Cardiac muscle cell (in vitro differentiated cells and primary cell): ENCODE measurements around the gene POLR3B. TPM values are rescaled to one million over a fixed set of nuclear protein-coding genes. Genes with fewer than 3 reads are reported as not detected.
A peak's percentile ranks its signal among the peaks of the same experiment; 100 is the strongest.

Source experiments
- DNase-seq, 2 donors: peaks; one replicate each; pipeline versions ENCODE4 v3.0.0 to v3.0.0-alpha.2; 2010 to 2017; ENCODE audit warnings: low read depth in 1 of 2, low spot score in 1 of 2
- H3K27ac ChIP-seq: fragments of 200-600 bp; sonication (generic); 2 replicates; pipeline ENCODE4 v1.5.1; 2016
- H3K27me3 ChIP-seq: fragments of 200-600 bp; sonication (generic); 2 replicates; pipeline ENCODE4 v1.6.0; 2016; ENCODE audit warnings: control low read depth
- H3K36me3 ChIP-seq: fragments of 200-600 bp; sonication (generic); 2 replicates; pipeline ENCODE4 v1.5.1; 2016; ENCODE audit warnings: control low read depth
- H3K4me1 ChIP-seq: fragments of 200-600 bp; sonication (generic); 2 replicates; pipeline ENCODE4 v1.8.1; 2017; ENCODE audit warnings: low read depth, mild to moderate bottlenecking, mixed run types
- H3K4me3 ChIP-seq: fragments of 200-600 bp; sonication (generic); 2 replicates; pipeline ENCODE4 v1.5.1; 2016; ENCODE audit warnings: mild to moderate bottlenecking
- H3K9me3 ChIP-seq: fragments of 200-600 bp; sonication (generic); 2 replicates; pipeline ENCODE4 v1.5.1; 2017; ENCODE audit warnings: low read depth, mild to moderate bottlenecking, control low read depth
- CTCF ChIP-seq: IDR thresholded peaks from 2 replicates; pipeline ENCODE4 v1.5.1; 2012; ENCODE audit warnings: low read depth, mild to moderate bottlenecking, low read length
- polyA plus RNA-seq: library from polyadenylated mRNA; unstranded; fragments of >200 nt; fragmentation: Nextera tagmentation; extraction: Ambion mirVana; gene quantifications from 2 replicates; pipeline ENCODE4 v1.2.1, GENCODE V29; 2016
- total RNA-seq: library from RNA; depleted of rRNA; stranded (reverse); fragments of >200 nt; gene quantifications from 2 replicates; pipeline ENCODE4 v1.2.3, GENCODE V29; 2016

The POLR3B gene
- total and polyA plus RNA-seq, 2 experiments from 2014 or later: 8.5 to 10.7 TPM

GRCh38 chr12:106392759-106393158 is 35.2 kb downstream of the POLR3B start:
- H3K4me1 ChIP-seq: no peaks in the 10 kb centered on the region
- H3K9me3 ChIP-seq: no peaks in the 10 kb centered on the region
- no peak for TF ChIP-seq CTCF
- no peaks in the 10 kb centered on the region for H3K27me3 ChIP-seq
- H3K4me3 ChIP-seq: no peak overlapping the region
- H3K36me3 ChIP-seq: no peaks in the 10 kb centered on the region
- no peak for DNase-seq
- H3K27ac ChIP-seq: no peak overlapping the region

- H3K27ac ChIP-seq: no peak overlapping the region
- no peak for DNase-seq
- TF ChIP-seq CTCF: no peak
- no peaks in the 10 kb centered on the region for H3K9me3 ChIP-seq
- H3K4me1 ChIP-seq: no peaks in the 10 kb centered on the region
- H3K36me3 ChIP-seq: peaks cover 3% of the 10 kb centered on the region
- H3K4me3 ChIP-seq: no peak overlapping the region
- no peaks in the 10 kb centered on the region for H3K27me3 ChIP-seq
Measured at GRCh38 chr12:106409878-106410277, 52.3 kb downstream of the POLR3B start.

- Histone ChIP-seq H3K4me1 (no peaks in the 10 kb centered on the region), H3K36me3 (peaks cover 3% of the 10 kb centered on the region), H3K9me3 (no peaks in the 10 kb centered on the region), H3K27ac (no peak overlapping the region), H3K27me3 (no peaks in the 10 kb centered on the region), H3K4me3 (no peak overlapping the region)
- no peak for TF ChIP-seq CTCF
- DNase-seq: no peak
Measured at GRCh38 chr12:106412563-106412962, 55.0 kb downstream of the POLR3B start.

- TF ChIP-seq CTCF: no peak
- Histone ChIP-seq H3K27ac (no peak overlapping the region), H3K9me3 (no peaks in the 10 kb centered on the region), H3K27me3 (no peaks in the 10 kb centered on the region), H3K36me3 (peaks cover 3% of the 10 kb centered on the region), H3K4me3 (no peak overlapping the region), H3K4me1 (no peaks in the 10 kb centered on the region)
- peak in 1 of 2 donors; percentile 66 for DNase-seq
Measured at GRCh38 chr12:106415134-106415533, 57.6 kb downstream of the POLR3B start.

- Histone ChIP-seq H3K9me3 (no peaks in the 10 kb centered on the region), H3K36me3 (peaks cover 2% of the 10 kb centered on the region), H3K4me3 (no peak overlapping the region), H3K4me1 (no peaks in the 10 kb centered on the region), H3K27ac (no peak overlapping the region), H3K27me3 (no peaks in the 10 kb centered on the region)
- no peak for TF ChIP-seq CTCF
- DNase-seq: peak in 1 of 2 donors; percentile 52
Measured at GRCh38 chr12:106416273-106416672, 58.7 kb downstream of the POLR3B start.
